ENCODE results near the gene PLXDC2.

The PLXDC2 gene

GRCh38 chr10:19788075-19788686 lies 28.1 kb upstream of the PLXDC2 start:
- DNase-seq (peak; percentile 27), ATAC-seq (ENCODE audit: insufficient read depth, low read depth) (peak; percentile 52; the same call in 1 of the 3 replicates)
- Histone ChIP-seq H3K27me3 (ENCODE audit: insufficient read depth, low read length, poor library complexity) (no peaks in the 10 kb centered on the region), H3K36me3 (ENCODE audit: insufficient read depth, low read length) (no peaks in the 10 kb centered on the region), H3K27ac (ENCODE audit: low read length) (no peak overlapping the region), H3K4me3 (ENCODE audit: low read depth in 1 of 2, low read length in 2 of 2) (no peak overlapping the region), H3K9ac (ENCODE audit: low read depth, low read length) (no peak overlapping the region), H4K20me1 (ENCODE audit: insufficient read depth, low read length) (no peaks in the 10 kb centered on the region), H3K9me3 (ENCODE audit: insufficient read depth, low read length, severe bottlenecking) (no peaks in the 10 kb centered on the region), H3K4me1 (ENCODE audit: insufficient read depth, low read length) (no peaks in the 10 kb centered on the region), H3K4me2 (ENCODE audit: insufficient read depth, low read length) (no peak overlapping the region), H3K79me2 (ENCODE audit: insufficient read depth, low read length) (no peaks in the 10 kb centered on the region), H2AFZ (ENCODE audit: low read depth, low read length) (no peak overlapping the region)
- TF ChIP-seq CTCF (IDR thresholded peaks at IDR 0.05; ENCODE audit: borderline replicate concordance, extremely low read depth, low read length, poor library complexity, severe bottlenecking) (peak; percentile 81), EZH2 (IDR thresholded peaks at IDR 0.05; ENCODE audit: borderline replicate concordance, low read depth, low read length, severe bottlenecking) (no peak)

- H3K4me3 ChIP-seq (ENCODE audit: low read depth in 1 of 2, low read length in 2 of 2) = no peak overlapping the region
- no peaks in the 10 kb centered on the region for H3K4me1 ChIP-seq (ENCODE audit: insufficient read depth, low read length)
- H3K4me2 ChIP-seq (ENCODE audit: insufficient read depth, low read length) = no peak overlapping the region
- H2AFZ ChIP-seq (ENCODE audit: low read depth, low read length) = no peak overlapping the region
- TF ChIP-seq EZH2 (IDR thresholded peaks at IDR 0.05; ENCODE audit: borderline replicate concordance, low read depth, low read length, severe bottlenecking) = no peak
- no peak for TF ChIP-seq CTCF (IDR thresholded peaks at IDR 0.05; ENCODE audit: borderline replicate concordance, extremely low read depth, low read length, poor library complexity, severe bottlenecking)
- ATAC-seq (ENCODE audit: insufficient read depth, low read depth) (no peak), DNase-seq (no peak)
- H3K27ac ChIP-seq (ENCODE audit: low read length) = no peak overlapping the region
- no peaks in the 10 kb centered on the region for H3K27me3 ChIP-seq (ENCODE audit: insufficient read depth, low read length, poor library complexity)
- H3K79me2 ChIP-seq (ENCODE audit: insufficient read depth, low read length) = no peaks in the 10 kb centered on the region
- H3K9ac ChIP-seq (ENCODE audit: low read depth, low read length) = no peak overlapping the region
- H3K36me3 ChIP-seq (ENCODE audit: insufficient read depth, low read length) = no peaks in the 10 kb centered on the region
- no peaks in the 10 kb centered on the region for H3K9me3 ChIP-seq (ENCODE audit: insufficient read depth, low read length, severe bottlenecking)
- no peaks in the 10 kb centered on the region for H4K20me1 ChIP-seq (ENCODE audit: insufficient read depth, low read length)
Measured at GRCh38 chr10:19788902-19789301, 27.3 kb upstream of the PLXDC2 start.

DNA sequence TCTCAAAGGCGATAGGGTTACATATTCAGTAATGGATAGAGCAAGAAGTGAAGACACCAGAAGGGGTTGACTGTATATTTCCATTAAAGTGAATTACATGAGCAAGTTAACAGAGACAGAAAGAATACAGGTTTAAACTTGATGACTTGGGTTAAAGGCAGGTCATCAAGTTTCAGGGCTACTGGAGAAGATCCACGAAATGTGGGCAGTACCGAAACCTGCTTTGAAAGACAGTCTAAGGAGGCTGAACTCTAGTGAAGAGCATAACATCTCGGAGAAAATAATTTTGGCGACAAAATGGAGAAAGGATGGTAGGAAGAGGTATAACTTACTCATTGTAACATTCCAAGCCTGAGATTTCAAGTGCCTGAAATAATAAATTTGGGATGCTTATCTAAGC lies 26.6 kb upstream of the PLXDC2 start:
- Histone ChIP-seq H3K27ac (ENCODE audit: low read length) (no peak overlapping the region), H3K79me2 (ENCODE audit: insufficient read depth, low read length) (no peaks in the 10 kb centered on the region), H3K4me1 (ENCODE audit: insufficient read depth, low read length) (no peaks in the 10 kb centered on the region), H3K4me3 (ENCODE audit: low read depth in 1 of 2, low read length in 2 of 2) (no peak overlapping the region), H3K36me3 (ENCODE audit: insufficient read depth, low read length) (no peaks in the 10 kb centered on the region), H2AFZ (ENCODE audit: low read depth, low read length) (no peak overlapping the region), H3K27me3 (ENCODE audit: insufficient read depth, low read length, poor library complexity) (no peaks in the 10 kb centered on the region), H3K9ac (ENCODE audit: low read depth, low read length) (no peak overlapping the region), H3K9me3 (ENCODE audit: insufficient read depth, low read length, severe bottlenecking) (no peaks in the 10 kb centered on the region), H3K4me2 (ENCODE audit: insufficient read depth, low read length) (no peak overlapping the region), H4K20me1 (ENCODE audit: insufficient read depth, low read length) (no peaks in the 10 kb centered on the region)
- no peak for DNase-seq
- ATAC-seq (ENCODE audit: insufficient read depth, low read depth) = no peak
- TF ChIP-seq CTCF (IDR thresholded peaks at IDR 0.05; ENCODE audit: borderline replicate concordance, extremely low read depth, low read length, poor library complexity, severe bottlenecking) (no peak), EZH2 (IDR thresholded peaks at IDR 0.05; ENCODE audit: borderline replicate concordance, low read depth, low read length, severe bottlenecking) (no peak)

Data from DND-41 (cell line).